Fibroblast of skin of right biceps (primary cell): Measurements from ENCODE around the gene MFSD1.

ENCODE experiments used
- DNase-seq: peaks from one replicate; pipeline ENCODE4 v3.0.0-alpha.2; 2013

MFSD1 gene, protein sequence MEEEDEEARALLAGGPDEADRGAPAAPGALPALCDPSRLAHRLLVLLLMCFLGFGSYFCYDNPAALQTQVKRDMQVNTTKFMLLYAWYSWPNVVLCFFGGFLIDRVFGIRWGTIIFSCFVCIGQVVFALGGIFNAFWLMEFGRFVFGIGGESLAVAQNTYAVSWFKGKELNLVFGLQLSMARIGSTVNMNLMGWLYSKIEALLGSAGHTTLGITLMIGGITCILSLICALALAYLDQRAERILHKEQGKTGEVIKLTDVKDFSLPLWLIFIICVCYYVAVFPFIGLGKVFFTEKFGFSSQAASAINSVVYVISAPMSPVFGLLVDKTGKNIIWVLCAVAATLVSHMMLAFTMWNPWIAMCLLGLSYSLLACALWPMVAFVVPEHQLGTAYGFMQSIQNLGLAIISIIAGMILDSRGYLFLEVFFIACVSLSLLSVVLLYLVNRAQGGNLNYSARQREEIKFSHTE

GRCh38 chr3:158801696-158802408, at the start of gene MFSD1:
TSS of gene MFSD1 (plus strand) at chr3:158802054. CDS start at chr3:158802153, 99 bp downstream.
- DNase-seq = peak; percentile 94

DNA sequence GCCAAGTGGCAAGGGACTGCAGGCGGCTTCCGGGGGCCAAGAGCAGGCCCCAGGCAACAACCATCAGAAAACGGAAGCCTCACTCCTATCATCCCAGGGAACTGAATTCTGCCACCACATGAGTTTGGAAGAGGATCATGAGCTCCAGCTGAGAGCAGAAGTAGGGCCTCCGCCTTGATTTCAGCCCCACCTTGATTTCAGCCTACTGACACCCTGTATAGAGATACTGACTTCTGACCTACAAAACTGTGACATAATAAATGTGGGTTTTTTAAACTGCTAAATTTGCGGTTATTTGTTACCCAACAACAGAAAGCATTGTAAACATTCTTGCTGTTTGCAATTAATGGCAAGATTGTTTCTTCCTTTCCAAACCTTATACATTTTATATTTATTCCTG, 48.0 kb upstream of the MFSD1 start:
- DNase-seq = no peak

- DNase-seq = no peak
Observed at GRCh38 chr3:158755421-158755820, 46.4 kb upstream of the MFSD1 start.

DNA sequence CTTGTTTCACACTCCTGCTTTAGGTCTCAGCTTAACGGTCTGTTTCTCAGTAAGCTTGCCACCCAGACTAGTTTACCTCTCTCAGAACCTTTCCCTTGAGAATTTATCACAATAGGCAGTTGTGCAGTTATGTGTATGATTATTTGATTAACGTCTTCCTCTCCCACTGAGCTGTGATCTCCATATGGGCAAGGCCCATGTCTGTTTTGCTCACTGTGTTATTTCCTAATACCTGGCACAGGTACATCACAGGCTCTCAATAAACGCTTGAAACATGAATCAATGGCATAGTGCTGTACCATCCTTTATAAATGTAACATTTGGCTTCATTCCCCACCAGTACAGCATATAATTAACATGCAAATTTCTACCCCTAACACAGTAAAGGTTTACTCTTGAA, 40.5 kb upstream of the MFSD1 start:
- no peak for DNase-seq

GRCh38 chr3:158762701-158763100, 39.2 kb upstream of the MFSD1 start:
- no peak for DNase-seq

DNA sequence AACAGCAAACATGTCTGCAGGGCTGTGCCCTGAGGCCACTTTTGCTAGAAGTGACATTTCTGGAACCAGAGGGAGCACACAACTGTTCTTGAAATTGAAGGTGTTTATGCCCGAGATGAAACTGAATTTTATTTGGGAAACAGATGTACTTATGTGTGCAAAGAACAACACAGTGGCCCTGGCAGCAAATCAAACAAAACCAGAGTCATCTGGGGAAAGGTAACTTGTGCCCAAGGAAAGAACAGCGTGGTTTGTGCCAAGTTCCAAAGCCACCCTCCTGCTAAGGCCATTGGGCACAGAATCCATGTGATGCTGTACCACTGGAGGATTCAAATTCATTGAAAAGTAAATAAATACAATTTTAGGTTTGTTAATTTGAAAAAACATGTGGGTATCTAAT, 38.4 kb upstream of the MFSD1 start:
- DNase-seq = no peak

GRCh38 chr3:158765518-158766205, 36.2 kb upstream of the MFSD1 start:
- DNase-seq = peak; percentile 55

- DNase-seq = no peak
Observed at GRCh38 chr3:158766364-158766763, 35.5 kb upstream of the MFSD1 start.

- peak; percentile 62 for DNase-seq
Observed at GRCh38 chr3:158768361-158768787, 33.5 kb upstream of the MFSD1 start.

- peak; percentile 94 for DNase-seq
Observed at GRCh38 chr3:158768881-158769543, 32.8 kb upstream of the MFSD1 start.

DNA sequence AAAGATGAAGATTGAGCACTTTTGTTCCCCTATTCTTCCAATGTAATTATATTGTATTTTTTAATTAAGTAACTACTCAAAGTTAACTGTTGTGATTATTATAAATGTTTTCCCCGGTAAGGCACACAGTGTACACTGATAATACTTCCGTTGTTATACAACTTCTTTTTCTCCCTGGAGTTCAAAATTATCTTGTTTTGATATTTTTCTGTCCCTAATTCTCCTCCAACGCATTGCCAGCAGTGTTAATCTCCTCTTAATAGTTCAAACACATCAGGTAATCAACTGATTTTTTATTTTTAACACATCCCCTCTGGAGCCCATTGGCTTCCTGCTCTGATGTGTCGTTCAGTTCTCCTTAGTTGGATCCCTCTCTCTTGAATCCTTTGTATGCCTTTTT, 32.3 kb upstream of the MFSD1 start:
- DNase-seq = no peak

DNA sequence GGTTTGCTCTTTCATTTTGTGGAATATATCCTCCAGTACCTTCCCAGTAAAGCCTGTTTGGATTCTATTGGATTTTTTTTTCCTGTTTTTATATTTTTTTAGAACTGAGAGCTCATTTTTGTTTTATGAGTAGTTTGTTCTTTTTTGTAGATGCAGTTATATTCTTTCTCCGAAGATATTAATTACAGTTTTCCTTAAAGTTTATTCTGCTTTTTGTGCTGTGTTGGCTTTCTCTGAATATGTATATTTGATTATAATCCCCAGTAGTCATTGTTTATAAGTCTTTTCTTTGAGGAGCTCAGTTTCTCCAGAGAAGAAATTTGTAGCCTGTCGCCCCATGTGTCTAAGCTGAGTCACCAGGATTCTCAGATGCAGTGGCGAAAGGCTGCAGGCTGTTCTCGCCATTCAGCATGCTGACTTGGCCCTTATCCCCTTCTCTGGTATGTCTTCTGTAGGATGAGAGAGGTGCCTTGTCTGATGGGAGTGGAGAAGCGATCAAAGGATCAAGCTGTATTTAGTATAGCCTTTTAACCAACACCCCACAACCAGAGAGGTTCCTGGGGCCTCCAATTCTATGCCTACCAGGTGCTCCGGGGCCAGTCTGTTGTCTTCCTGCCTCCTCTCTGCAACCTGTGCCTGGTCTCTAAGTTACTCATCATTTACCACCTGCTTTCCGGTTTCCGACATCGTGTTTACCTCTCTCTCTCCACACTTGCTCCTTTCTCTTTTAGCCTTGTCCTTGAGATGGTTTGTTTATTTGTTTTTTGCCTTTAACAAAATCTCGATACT, 31.7 kb upstream of the MFSD1 start:
- DNase-seq = peak; percentile 85

- no peak for DNase-seq
Observed at GRCh38 chr3:158770741-158771350, 31.0 kb upstream of the MFSD1 start.

- no peak for DNase-seq
Observed at GRCh38 chr3:158771577-158771976, 30.3 kb upstream of the MFSD1 start.

- DNase-seq = no peak
Observed at GRCh38 chr3:158771982-158772381, 29.9 kb upstream of the MFSD1 start.

- no peak for DNase-seq
Observed at GRCh38 chr3:158773166-158773565, 28.7 kb upstream of the MFSD1 start.

DNA sequence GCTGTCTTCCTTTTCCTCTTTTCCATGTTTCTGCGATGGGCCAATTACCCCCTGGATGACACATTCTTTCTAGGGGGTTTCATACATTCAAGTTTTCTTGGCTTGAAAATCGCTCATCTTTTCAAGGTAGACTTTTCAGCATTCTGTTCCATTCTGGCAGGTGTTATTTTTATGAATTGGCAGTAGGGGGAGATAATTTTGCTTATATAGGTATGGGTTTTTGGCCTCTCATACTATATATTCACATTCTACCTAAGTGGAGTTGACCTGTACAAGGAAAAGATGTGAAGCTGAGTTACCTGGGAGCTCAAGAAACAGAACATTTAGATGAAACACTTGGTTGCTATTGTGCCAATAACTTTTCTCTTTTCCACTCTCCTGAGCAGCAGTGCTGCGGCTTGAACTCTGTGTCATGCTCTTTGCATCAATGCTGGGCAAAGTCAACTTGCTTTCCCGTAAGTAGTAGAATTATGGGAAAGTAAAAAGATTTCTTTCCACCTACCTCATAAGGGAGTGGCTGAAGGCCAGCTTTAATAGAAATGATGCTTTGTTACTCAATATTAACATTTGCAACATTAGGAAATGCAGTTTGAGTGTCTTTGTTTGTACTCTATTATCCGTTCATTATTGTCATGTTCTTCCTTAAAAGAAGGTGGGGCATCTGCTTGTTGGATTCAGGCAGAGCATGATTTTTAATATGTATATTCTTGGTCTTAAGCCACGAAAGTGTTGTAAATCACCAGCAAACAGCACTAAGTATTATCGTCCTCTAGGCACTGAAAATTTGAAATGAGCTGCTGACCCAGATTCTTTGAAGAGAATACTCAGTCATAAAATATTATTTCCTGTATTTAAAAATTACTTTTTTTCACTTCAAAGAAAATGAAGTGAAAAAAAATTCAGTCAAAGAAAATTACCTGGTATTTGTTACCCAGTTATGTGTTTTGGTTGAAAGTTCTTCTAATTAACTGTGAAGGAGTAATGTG, 27.7 kb upstream of the MFSD1 start:
- DNase-seq = peak; percentile 26

GRCh38 chr3:158774965-158775364, 26.9 kb upstream of the MFSD1 start:
- DNase-seq = no peak

DNA sequence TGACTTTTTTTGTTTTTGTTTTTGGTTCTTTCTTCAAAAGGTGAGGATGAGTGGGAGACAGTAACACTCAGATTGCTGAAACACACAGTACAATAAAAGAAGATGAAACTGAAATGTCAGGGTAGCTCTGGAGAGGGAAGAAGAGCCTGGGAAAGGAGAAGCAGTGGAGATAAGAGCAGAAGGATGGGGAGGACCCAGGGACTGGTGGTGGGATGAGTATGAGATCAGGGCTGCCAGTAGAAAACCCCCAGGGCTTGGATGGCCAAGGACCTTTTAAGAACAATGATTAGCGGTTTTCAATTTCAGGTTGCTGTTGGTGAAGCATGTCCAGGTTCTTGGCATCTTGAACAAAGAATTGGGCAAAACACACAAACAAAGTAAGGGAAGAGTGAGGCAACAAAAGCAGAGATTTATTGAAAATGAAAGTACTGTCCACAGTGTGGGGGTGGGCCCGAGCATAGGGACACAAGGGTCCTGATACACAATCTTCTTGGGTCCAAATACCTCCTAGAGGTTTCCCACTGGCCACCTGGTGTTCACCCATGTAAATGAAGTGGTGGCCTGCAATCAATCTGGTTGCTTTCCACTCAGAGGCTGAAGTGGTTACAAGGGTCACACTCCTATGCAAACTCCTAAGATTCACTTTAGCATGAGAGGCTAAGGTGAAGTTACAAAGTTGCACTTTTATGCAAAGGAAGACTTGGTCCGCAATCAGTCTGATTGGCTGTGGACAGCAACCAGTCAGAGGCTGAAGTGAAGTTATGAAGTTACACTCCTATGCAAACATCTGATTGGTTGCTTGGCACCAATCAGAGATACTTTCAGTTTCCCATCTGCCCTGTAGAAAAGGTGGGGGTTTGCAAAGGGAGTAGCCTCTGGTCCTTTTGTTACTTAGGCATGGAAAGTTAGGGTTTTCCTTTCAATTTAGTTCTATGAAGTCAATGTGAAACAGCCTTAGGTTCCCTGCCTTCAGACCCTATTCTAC, 26.1 kb upstream of the MFSD1 start:
- no peak for DNase-seq
